Chondrocyte (in vitro differentiated cells): ENCODE data around the gene HERC5. TPM values are rescaled to one million over a fixed set of nuclear protein-coding genes. Genes with fewer than 3 reads are reported as not detected.
"Not testable (repeated sequence)": the region's sequence is repeated elsewhere in the genome, so short reads cannot be mapped to it uniquely, and the experiment has no call there.

Experiments used
- DNase-seq: peaks from one replicate; pipeline ENCODE4 v3.0.0; 2021; ENCODE audit warnings: mixed read lengths, low spot score
- H3K27ac Mint-ChIP-seq: one replicate; pipeline ENCODE4 v1.8.0; 2021; ENCODE audit warnings: mild to moderate bottlenecking, moderate library complexity, mixed read lengths; ENCODE audit not compliant: unreplicated experiment
- H3K27me3 Mint-ChIP-seq: 2 replicates; pipeline ENCODE4 v1.8.0; 2021; ENCODE audit warnings: low read depth, mixed read lengths
- H3K36me3 Mint-ChIP-seq: 2 replicates; pipeline ENCODE4 v1.8.0; 2021; ENCODE audit warnings: low read depth, mixed read lengths
- H3K4me1 Mint-ChIP-seq: 2 replicates; pipeline ENCODE4 v1.8.0; 2021; ENCODE audit warnings: low read depth, mild to moderate bottlenecking, mixed read lengths
- H3K4me3 Mint-ChIP-seq: one replicate; pipeline ENCODE4 v1.8.0; 2021; ENCODE audit warnings: mild to moderate bottlenecking, moderate library complexity, mixed read lengths; ENCODE audit not compliant: unreplicated experiment
- H3K9me3 Mint-ChIP-seq: 2 replicates; pipeline ENCODE4 v1.8.0; 2021; ENCODE audit warnings: low read depth, mixed read lengths
- CTCF ChIP-seq: fragments of 200-600 bp; sonication (generic); IDR thresholded peaks from 2 replicates; pipeline ENCODE4 v1.5.0; 2021; ENCODE audit warnings: antibody characterized with exemption, mild to moderate bottlenecking, moderate library complexity
- total RNA-seq: library from RNA; stranded (reverse); gene quantifications from 3 replicates; pipeline ENCODE4 v1.2.1, GENCODE V29; 2021

Gene HERC5
- total RNA-seq, 1 donor from 2014 or later: 0.40 TPM

GRCh38 chr4:88537709-88538108, 80.8 kb downstream of the HERC5 start:
- no peak for DNase-seq
- Mint-ChIP-seq H3K27me3 (no peaks in the 10 kb centered on the region), H3K4me1 (peaks cover 13% of the 10 kb centered on the region), H3K4me3 (no peak overlapping the region), H3K36me3 (no peaks in the 10 kb centered on the region), H3K9me3 (no peaks in the 10 kb centered on the region), H3K27ac (no peak overlapping the region)
- TF ChIP-seq CTCF: no peak

- not testable (repeated sequence) for H3K4me3 Mint-ChIP-seq, H3K9me3 Mint-ChIP-seq, DNase-seq, H3K4me1 Mint-ChIP-seq, H3K27ac Mint-ChIP-seq, H3K27me3 Mint-ChIP-seq, H3K36me3 Mint-ChIP-seq
- peak; percentile 81 for TF ChIP-seq CTCF
These were observed 82.6 kb downstream of the HERC5 start for GRCh38 chr4:88539322-88540068.

GRCh38 chr4:88549815-88550214, 92.9 kb downstream of the HERC5 start:
- DNase-seq: no peak
- Mint-ChIP-seq H3K9me3 (no peaks in the 10 kb centered on the region), H3K36me3 (no peaks in the 10 kb centered on the region), H3K4me3 (no peak overlapping the region), H3K27ac (no peak overlapping the region), H3K27me3 (peaks cover 2% of the 10 kb centered on the region), H3K4me1 (no peaks in the 10 kb centered on the region)
- TF ChIP-seq CTCF: no peak

Other genes with a start within 250 kb of the HERC5 start
- 16.0 to 18.8 TPM (median 17.0 TPM) in 3 replicates for gene PPM1K, start 172.6 kb upstream of the HERC5 start, total RNA-seq
- gene HERC6, start 78.3 kb upstream of the HERC5 start, total RNA-seq: 0.79 to 1.0 TPM (median 1.0 TPM) in 3 replicates
- gene PYURF, start 66.7 kb downstream of the HERC5 start, total RNA-seq: 54.9 to 59.9 TPM (median 59.5 TPM) in 3 replicates
- 14.0 to 16.7 TPM (median 16.6 TPM) in 3 replicates for gene HERC3, start 135.4 kb downstream of the HERC5 start, total RNA-seq
- gene NAP1L5, start 240.7 kb downstream of the HERC5 start, total RNA-seq: 5.1 to 9.1 TPM (median 5.8 TPM) in 3 replicates